Suprapubic skin (tissue), 4 donors: Measurements from ENCODE around the gene KRT35.

ENCODE experiments used
- EP300 ChIP-seq: sonication (generic); formaldehyde crosslinking; IDR thresholded peaks from one replicate; pipeline ENCODE4 v1.6.1; 2017; ENCODE audit warnings: antibody characterized with exemption
- POLR2AphosphoS5 ChIP-seq, 3 donors: sonication (generic); formaldehyde crosslinking; IDR thresholded peaks; one replicate each; pipeline ENCODE4 v1.6.1; 2017; ENCODE audit warnings: antibody characterized with exemption in 3 of 3
- TF ChIP-seq, protein P1 (sequence below), 2 donors: fragments of 200-600 bp in 1 of 2; fragments of 450-650 bp in 1 of 2; sonication (generic) in 1 of 2; IDR thresholded peaks; one replicate each; pipeline ENCODE4 v1.5.1; 2016 to 2019; ENCODE audit warnings: antibody characterized with exemption in 2 of 2, mild to moderate bottlenecking in 1 of 2, moderate library complexity in 1 of 2

GRCh38 chr17:41490000-41490990, 9.3 kb upstream of the KRT35 start:
- TF ChIP-seq POLR2AphosphoS5 (IDR thresholded peaks at IDR 0.05) = no peak
- TF ChIP-seq, protein P1, sequence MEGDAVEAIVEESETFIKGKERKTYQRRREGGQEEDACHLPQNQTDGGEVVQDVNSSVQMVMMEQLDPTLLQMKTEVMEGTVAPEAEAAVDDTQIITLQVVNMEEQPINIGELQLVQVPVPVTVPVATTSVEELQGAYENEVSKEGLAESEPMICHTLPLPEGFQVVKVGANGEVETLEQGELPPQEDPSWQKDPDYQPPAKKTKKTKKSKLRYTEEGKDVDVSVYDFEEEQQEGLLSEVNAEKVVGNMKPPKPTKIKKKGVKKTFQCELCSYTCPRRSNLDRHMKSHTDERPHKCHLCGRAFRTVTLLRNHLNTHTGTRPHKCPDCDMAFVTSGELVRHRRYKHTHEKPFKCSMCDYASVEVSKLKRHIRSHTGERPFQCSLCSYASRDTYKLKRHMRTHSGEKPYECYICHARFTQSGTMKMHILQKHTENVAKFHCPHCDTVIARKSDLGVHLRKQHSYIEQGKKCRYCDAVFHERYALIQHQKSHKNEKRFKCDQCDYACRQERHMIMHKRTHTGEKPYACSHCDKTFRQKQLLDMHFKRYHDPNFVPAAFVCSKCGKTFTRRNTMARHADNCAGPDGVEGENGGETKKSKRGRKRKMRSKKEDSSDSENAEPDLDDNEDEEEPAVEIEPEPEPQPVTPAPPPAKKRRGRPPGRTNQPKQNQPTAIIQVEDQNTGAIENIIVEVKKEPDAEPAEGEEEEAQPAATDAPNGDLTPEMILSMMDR (IDR thresholded peaks at IDR 0.05) = no peak
- TF ChIP-seq EP300 = no peak
